ENCODE data around the gene NR1D2. TPM values are rescaled to one million over a fixed set of nuclear protein-coding genes. Genes with fewer than 3 reads are reported as not detected.

Gene NR1D2
- polyA plus RNA-seq, 10 donors = 15.6 to 33.4 (median 25.4) TPM

GRCh38 chr3:23961913-23962312 is 16.8 kb downstream of the NR1D2 start:
- DNase-seq = no peak

DNA sequence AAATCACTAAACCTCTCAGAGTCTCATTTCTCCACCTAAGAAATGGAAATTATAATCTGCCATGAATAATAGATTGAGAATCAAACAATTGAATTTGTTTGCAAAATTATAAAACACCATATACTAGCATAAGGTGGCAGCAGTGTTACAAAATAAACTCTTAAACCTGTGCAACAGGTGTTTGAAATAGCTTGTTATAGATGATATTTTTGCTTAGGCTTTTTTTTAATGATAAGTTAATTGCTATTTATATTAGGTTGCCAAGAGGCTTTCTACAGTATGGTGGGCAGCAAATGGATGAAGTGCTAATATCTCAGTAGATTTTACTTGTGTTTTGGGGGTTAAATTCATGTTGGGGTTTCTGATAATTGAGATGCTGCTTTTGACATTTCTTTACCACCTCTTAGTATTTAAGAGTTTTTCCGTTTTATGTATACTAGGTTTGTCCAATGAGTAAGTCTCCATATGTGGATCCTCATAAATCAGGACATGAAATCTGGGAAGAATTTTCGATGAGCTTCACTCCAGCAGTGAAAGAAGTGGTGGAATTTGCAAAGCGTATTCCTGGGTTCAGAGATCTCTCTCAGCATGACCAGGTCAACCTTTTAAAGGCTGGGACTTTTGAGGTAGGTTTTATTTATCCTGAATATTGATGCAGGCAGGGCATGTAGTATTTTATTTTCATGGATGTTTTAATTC is 19.6 kb downstream of the NR1D2 start:
- DNase-seq = no peak

DNA sequence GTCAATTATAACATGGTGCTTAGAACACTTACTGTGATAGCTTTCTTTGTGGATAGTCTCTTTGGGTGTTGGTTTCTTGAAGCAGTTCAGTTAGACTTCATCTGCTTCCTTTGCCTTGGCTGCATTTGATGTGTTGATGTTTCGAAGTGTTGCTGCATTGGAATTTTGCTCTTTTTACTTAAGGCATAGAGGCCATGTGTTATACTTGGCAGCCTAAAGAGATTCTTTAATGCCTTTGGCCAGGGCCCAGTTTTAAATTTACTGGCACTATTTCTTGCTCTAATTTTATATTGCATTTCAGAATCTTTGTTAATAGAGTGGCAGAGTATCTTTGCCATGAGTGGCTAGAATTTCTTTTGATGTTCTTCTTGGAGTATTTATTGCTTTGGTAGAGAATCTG is 21.2 kb downstream of the NR1D2 start:
- peak in 1 of 3 donors; percentile 34 for DNase-seq

- no peak for DNase-seq
These were observed 23.5 kb downstream of the NR1D2 start for GRCh38 chr3:23968463-23969184.

- no peak for DNase-seq
These were observed 24.3 kb downstream of the NR1D2 start for GRCh38 chr3:23969393-23969792.

DNA sequence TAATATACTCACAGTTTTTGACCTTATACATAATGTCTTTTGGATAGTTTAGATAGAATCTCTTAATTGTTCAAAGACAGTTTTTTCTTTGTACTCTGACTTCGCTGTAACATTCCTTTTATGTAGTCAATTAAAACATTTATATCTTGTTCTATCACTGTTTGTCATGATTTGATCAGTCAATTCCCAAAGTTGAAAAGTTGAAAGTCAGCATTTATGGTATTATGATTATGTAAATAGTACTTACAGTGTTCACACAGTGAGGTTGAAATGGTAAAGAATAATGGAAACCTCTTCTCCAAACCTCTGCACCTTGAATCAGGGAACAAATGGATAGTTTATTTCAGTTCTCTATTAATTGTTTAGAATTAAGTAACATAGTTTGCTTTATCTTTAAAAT is 26.6 kb downstream of the NR1D2 start:
- no peak for DNase-seq

- no peak for DNase-seq
These were observed 31.5 kb downstream of the NR1D2 start for GRCh38 chr3:23976555-23976954.

- no peak for DNase-seq
These were observed 34.5 kb downstream of the NR1D2 start for GRCh38 chr3:23979569-23979968.

- DNase-seq = no peak
These were observed 36.0 kb downstream of the NR1D2 start for GRCh38 chr3:23981136-23981535.

DNA sequence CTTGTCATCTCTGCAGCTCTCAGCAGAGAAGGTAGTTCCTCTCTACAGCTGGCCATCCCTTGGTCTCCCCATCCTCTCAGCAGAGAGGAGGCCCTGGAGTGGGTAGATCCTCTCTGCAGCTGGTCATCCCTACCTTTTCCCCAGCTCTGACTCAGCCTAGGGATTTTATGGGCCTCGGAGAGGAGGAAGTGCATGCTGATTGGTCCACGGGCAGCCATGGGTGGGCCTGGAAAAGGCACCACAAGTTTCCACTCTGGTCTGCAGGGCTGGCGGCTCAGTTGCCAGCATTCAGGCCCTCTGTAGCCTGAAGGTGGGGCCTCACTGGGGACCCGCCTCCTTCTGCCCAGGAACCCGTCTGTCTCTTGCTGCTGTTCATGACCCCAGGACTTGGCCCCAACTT is 36.9 kb downstream of the NR1D2 start:
- DNase-seq = no peak

DNA sequence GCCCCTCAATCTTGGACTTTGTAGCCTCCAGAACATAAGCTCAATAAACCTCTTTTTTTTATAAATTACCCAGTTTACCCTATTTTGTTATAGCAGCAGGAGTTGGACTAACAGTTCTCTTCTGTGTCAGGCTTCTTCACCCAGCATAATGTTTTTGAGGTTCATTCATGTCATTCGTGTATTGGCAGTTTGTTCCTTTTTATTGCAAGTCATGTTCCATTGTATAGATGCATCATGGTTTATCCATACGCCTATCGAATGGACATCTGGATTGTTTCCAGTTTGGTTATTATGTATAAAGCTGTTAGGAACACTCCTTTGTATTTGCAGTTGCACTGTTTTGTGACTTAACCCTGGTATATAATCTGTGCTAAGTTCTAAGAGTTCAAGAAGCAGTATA is 39.8 kb downstream of the NR1D2 start:
- DNase-seq = no peak

- no peak for DNase-seq
These were observed 40.9 kb downstream of the NR1D2 start for GRCh38 chr3:23985747-23986544.

DNA sequence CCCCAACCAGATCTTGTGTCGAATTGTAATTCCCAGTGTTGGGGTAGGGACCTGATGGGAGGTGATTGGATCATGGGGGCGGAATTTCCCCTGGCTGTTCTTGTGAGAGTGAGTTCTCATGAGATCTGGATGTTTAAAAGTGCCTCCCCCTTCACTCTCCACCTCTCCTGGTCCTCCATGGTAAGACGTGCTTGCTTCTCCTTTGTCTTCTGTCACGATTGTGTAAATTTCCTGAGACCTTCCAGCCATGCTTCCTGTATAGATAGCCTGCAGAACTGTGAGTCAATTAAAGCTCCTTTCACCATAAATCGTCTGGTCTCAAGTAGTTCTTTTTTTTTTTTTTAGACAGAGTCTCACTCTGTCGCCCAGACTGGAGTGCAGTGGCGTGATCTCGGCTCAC is 42.3 kb downstream of the NR1D2 start:
- DNase-seq = no peak

- no peak for DNase-seq
These were observed 46.2 kb downstream of the NR1D2 start for GRCh38 chr3:23991306-23991682.

DNA sequence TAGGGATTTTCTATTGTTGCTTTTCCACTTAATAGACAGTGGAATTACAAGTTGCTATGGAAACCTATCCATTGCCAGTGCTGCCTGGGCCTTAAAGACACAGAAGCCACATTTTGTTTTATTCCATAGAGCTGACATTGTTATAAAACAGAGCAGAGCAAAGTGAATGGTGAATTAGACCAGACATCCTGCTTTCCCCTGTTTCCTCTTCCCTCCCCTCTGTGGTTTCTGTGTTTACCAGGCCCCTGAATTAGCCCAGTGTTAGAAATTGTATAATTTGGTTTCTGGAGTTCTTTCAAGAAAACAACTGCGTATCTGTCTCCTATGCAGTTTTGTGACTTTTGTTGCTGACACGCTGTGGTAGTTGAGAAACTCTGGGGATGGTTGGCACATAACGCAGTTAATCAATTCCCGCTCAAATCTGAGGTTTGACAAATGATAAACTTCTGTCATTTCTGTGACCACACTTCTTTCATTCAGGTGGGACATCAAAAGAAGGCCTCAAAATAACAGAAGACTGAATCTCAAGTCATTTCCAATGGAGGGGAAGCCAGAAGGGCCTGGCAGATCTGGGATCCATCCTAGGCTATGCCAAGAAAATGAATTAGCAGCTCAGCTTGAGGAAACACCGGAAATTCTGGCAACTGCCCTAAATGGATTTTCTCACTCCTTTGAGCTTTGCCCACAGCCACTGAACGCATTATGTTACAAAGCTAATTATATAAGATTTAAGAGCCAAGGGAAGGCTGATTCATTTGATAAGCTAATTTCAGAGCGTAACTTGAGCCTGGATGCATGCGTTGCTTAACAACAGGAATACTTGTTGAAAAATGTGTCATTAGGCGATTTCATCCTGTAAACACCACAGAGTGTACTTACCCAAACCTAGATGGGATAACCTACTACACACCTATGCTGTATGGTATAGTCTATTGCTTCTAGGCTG is 46.9 kb downstream of the NR1D2 start:
- peak in 2 of 3 donors; percentile 29 to 56 for DNase-seq

DNA sequence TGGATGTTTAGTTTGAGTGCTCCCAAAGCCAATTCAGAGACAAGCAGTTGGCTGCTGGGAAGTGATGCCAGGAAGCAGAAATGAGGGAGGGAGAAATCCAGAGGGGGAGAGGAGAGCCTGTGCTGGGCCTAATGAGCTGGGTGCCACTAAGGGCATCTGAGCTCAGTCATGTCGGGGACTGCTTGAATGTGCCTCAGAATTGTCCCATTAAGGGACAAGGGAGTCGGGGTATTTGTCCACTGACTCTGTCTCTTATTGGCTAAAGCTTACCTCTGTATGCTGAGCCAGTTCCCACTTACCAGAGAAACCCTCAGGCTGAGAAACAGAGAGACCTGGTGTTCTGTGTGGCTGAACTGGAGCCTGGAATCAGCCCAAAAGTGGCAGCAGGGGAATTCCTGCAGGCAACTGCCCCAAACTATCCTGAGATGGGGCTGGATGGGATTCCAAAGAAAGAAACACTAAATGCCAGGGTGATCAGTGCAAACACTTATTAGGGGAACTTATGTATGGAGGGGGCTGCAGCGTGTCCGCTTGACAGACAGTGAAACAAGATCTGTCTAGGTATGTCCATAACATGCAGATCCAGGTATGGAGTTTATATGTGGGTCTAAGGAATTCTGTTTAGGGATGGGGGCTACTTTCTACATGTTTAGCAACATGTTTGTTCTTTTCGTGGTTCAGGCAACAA is 48.6 kb downstream of the NR1D2 start:
- DNase-seq = peak in 1 of 3 donors; percentile 10

DNA sequence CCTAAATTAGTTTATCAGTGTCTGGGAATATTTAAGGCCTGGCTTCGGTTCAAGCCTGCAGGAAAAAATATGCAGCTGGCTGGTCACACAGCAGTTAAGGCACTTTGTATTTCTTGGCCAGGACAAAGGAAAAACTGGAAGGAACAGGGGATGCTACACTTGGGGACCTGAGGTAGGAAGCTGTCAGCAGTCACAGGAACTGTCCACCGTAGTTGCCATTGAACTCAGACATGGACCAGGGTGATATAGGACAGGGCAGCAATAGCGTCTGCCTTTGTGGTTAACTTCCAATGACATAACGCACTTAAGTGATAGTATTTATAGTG is 49.1 kb downstream of the NR1D2 start:
- peak in 2 of 3 donors; percentile 29 to 72 for DNase-seq

DNA sequence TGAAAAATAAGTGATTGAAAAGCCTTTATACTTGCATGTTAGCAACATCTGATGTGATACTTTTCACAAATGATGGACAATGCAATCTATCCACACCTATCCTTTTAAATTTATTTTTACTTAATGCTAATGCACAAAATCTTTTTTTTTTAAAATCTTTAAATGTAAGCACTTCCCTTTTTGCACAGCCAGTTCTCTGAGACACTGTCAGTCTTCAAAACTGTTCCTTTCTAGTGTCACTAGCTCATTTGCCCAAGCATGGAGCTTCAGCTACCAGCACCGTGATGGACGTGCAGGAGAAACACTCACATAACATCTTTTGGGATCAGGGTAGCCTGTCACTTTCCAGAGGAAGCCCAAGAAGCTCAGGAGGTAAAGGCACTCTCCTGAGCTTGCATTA is 50.1 kb downstream of the NR1D2 start:
- DNase-seq = no peak

GRCh38 chr3:23996095-23996524 is 51.0 kb downstream of the NR1D2 start:
- DNase-seq = peak in 2 of 3 donors; percentile 58 to 61

- DNase-seq = peak; percentile 57 to 87 (median 71)
These were observed 54.0 kb downstream of the NR1D2 start for GRCh38 chr3:23999012-23999641.

DNA sequence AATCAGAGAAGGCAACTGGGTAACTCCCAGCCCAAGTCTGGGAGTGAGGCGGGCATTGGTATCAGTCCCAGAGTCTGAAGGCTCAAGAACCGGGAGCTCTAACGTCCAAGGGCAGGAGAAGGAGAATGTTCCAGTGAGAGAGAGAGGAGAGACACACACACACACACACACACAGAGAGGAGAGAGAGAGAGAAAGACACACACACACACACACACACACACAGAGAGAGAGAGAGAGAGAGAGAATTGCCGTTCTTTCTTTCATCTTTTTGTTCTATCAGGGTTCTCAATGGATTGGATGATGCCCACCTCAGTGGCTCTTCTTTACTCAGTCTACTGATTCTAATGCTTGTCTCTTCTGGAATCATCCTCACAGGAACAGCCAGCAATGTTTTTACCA is 57.0 kb downstream of the NR1D2 start:
- no peak for DNase-seq
